GM12891 (cell line): ENCODE measurements around the gene AGA.

ENCODE experiments used
- DNase-seq: peaks from one replicate; pipeline ENCODE4 v3.0.0; 2011; ENCODE audit warnings: low spot score; ENCODE audit not compliant: insufficient read length
- FAIRE-seq: peaks from 2 replicates; lab custom pipeline; 2011; peaks lifted over from hg19 to GRCh38; lab: Jason Lieb, UNC
- PAX5 ChIP-seq: IDR thresholded peaks from 2 replicates; pipeline ENCODE4 v1.6.1; 2011; ENCODE audit warnings: low read length, moderate library complexity, mild to moderate bottlenecking; ENCODE audit not compliant: insufficient read depth, severe bottlenecking
- POLR2A ChIP-seq: IDR thresholded peaks from 2 replicates; pipeline ENCODE4 v1.6.1; 2011; ENCODE audit warnings: low read depth, low read length, control low read depth
- POLR2AphosphoS5 ChIP-seq: IDR thresholded peaks from 2 replicates; pipeline ENCODE4 v1.6.1; 2011; ENCODE audit warnings: low read depth, low read length, control low read depth
- POU2F2 ChIP-seq: IDR thresholded peaks from 2 replicates; pipeline ENCODE4 v1.6.1; 2011; ENCODE audit warnings: low read depth, mild to moderate bottlenecking, control low read depth, low read length, moderate library complexity
- SPI1 ChIP-seq: IDR thresholded peaks from 2 replicates; pipeline ENCODE4 v1.6.1; 2011; ENCODE audit warnings: low read depth, low read length, control low read depth
- TAF1 ChIP-seq: IDR thresholded peaks from 2 replicates; pipeline ENCODE4 v1.6.1; 2011; ENCODE audit warnings: low read depth, low read length, control low read depth

AGA gene

GRCh38 chr4:177393236-177393635 is 49.0 kb downstream of the AGA start:
- FAIRE-seq (no peak), DNase-seq (no peak)
- TF ChIP-seq POLR2AphosphoS5 = no peak
- no peak for TF ChIP-seq POU2F2
- no peak for TF ChIP-seq PAX5
- no peak for TF ChIP-seq POLR2A

DNA sequence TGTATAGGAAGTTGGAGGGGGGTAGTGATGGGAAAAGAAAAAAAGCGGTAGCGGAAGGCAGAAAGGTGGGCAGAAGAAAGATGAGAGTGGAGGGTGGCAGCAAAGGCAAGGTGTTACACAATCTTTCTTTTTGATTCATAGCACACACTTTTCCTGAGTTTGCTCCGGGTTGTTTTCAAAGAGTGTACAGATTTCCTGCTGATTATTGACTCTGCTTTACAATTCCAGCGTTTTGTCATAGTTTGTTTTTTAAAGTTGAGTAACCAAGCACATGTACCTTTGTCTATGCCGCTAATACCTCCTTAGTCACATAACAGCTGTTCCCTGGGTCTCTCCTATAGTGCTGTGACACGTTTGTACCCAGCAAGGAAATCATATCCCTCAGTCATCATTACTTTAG is 50.3 kb downstream of the AGA start:
- TF ChIP-seq SPI1 (no peak), POU2F2 (no peak), TAF1 (no peak), PAX5 (no peak), POLR2A (no peak), POLR2AphosphoS5 (no peak)
- FAIRE-seq = no peak
- no peak for DNase-seq

DNA sequence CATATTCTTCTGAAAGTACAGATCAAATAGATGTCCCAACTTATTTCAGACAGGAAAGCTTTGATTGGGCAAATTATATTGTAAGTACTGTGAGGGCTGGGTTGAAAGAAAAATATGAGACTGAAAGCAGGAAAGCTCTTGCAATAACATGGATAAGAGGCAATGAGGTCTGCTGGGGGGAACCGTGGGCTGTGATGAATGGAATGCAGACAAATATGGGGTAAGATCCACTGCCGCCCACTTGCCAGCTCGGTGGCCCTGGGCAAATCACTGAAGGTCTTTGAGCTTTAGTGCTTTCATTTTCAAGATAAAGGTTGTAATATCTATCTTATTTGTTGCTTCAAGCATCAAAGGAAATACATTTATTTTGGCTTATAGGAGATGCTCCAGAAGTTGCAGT is 51.0 kb downstream of the AGA start:
- FAIRE-seq (no peak), DNase-seq (no peak)
- TF ChIP-seq PAX5 (no peak), POLR2AphosphoS5 (no peak), POLR2A (no peak), TAF1 (no peak), POU2F2 (no peak), SPI1 (no peak)

- TF ChIP-seq POU2F2 (no peak), TAF1 (no peak), POLR2A (no peak), SPI1 (no peak), POLR2AphosphoS5 (no peak), PAX5 (no peak)
- DNase-seq = no peak
- FAIRE-seq = no peak
Measured at GRCh38 chr4:177386278-177386815, 55.9 kb downstream of the AGA start.

DNA sequence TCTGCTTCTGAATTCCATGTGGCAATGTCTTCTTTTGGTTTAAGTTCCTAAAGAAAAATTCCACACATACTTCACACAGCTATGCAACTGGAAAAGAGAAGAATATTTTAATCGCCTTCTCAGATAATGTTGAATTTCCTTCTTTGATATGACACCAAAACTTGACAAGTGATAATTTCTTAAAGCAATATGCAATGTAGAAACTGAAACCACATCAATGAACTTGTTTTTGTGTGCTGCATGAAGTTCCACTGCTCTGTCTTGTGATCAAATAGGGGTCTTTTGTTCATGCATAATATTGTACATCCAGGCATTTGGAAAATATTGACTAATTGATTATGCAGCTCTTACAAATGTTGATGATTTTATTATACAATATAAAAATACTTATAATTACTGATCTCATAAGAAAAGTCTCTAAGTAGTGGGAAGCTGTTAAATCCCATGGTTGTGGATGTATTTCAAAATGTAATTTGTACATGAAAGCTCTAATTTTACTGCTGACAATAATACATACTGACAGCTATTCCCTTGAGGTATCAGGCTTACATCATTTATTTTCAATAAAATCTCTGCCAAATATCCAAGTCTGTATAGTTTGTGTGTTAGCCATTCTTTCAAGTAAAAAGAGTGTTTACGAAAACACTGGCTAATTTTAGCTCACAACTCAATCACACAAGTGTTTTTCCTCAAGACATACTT is 56.5 kb downstream of the AGA start:
- no peak for TF ChIP-seq SPI1
- no peak for TF ChIP-seq POLR2AphosphoS5
- no peak for TF ChIP-seq TAF1
- TF ChIP-seq PAX5 = no peak
- TF ChIP-seq POLR2A = no peak
- TF ChIP-seq POU2F2 = no peak
- DNase-seq (no peak), FAIRE-seq (no peak)

DNA sequence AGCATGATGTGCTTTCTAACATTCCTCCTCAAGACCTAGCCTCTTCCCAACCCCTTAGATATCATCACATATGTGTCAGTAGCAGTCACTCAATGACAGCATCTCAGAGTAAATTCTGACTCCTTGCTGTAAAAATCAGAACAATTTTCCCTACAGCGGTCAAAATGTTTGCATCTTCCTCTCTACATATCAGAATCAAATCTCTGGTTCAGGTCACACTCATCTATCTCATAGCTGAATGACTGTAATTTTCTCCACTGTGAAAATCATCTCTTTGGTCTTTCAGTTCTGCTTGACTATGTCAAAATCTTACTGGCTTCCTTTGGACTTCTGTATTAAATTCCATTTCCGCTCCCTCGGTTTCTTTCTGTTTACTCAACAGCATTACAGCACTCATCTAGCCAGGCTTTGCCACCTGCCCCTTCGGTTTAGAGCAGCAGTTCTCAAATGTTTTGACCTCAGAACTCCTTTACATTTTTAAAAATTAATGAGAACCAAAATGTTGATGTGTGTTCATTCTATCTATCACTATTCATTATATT is 57.3 kb downstream of the AGA start:
- TF ChIP-seq POLR2A = no peak
- FAIRE-seq (no peak), DNase-seq (no peak)

GRCh38 chr4:177381762-177382310 is 60.4 kb downstream of the AGA start:
- DNase-seq (no peak), FAIRE-seq (no peak)
- no peak for TF ChIP-seq POU2F2
- TF ChIP-seq SPI1 = no peak
- no peak for TF ChIP-seq POLR2AphosphoS5
- no peak for TF ChIP-seq POLR2A
- TF ChIP-seq PAX5 = no peak
